CD4-positive, alpha-beta T cell (primary cell): ENCODE results near the gene ETV4. TPM values are rescaled to one million over a fixed set of nuclear protein-coding genes. Genes with fewer than 3 reads are reported as not detected.

Experiments used
- ATAC-seq: fragments of 200-7000 bp; cut with Tn5 transposase; one replicate; pipeline ENCODE4 v1.10.0; 2022; ENCODE audit warnings: mild to moderate bottlenecking; ENCODE audit not compliant: poor library complexity
- CTCF ChIA-PET: fragments of 350-600 bp; sonication (Branson Sonifier 250); formaldehyde crosslinking; loops from one replicate; lab custom pipeline; 2021; ENCODE audit warnings: antibody characterized with exemption, inconsistent platforms; lab: Charles Lee
- POLR2A ChIA-PET: fragments of 350-600 bp; sonication (Branson Sonifier 250); formaldehyde crosslinking; loops from one replicate; lab custom pipeline; 2021; ENCODE audit warnings: antibody characterized with exemption, inconsistent platforms; lab: Charles Lee
- DNase-seq, 14 experiments: peaks; one replicate each; pipeline ENCODE4 v3.0.0-alpha.2; 2013 to 2020; ENCODE audit warnings: mixed read lengths in 2 of 14
- H3K27ac ChIP-seq, 2 donors: one replicate each; pipeline versions ENCODE4 v1.5.1 to v1.7.0; 2013; ENCODE audit warnings: low read length in 2 of 2, low read depth in 1 of 2, mild to moderate bottlenecking in 1 of 2
- H3K27me3 ChIP-seq, 2 experiments: 1 replicate in 1 of 2; 2 replicates in 1 of 2; pipeline versions ENCODE4 v1.6.1 to v1.7.0; 2013; ENCODE audit warnings: low read length in 2 of 2, control low read depth in 1 of 2, mild to moderate bottlenecking in 1 of 2, moderate library complexity in 1 of 2; ENCODE audit not compliant: insufficient read depth in 2 of 2, control insufficient read depth in 1 of 2
- H3K36me3 ChIP-seq: one replicate; pipeline ENCODE4 v1.6.1; 2013; ENCODE audit warnings: low read length, control low read depth; ENCODE audit not compliant: insufficient read depth
- H3K4me1 ChIP-seq: one replicate; pipeline ENCODE4 v1.6.1; 2013; ENCODE audit warnings: low read length, control low read depth; ENCODE audit not compliant: insufficient read depth
- H3K4me3 ChIP-seq: one replicate; pipeline ENCODE4 v1.5.1; 2013; ENCODE audit warnings: mild to moderate bottlenecking, low read length, moderate library complexity
- H3K9me3 ChIP-seq, 2 experiments: 1 replicate in 1 of 2; 2 replicates in 1 of 2; pipeline versions ENCODE4 v1.6.1 to v1.7.0; 2013; ENCODE audit warnings: low read length in 2 of 2, mild to moderate bottlenecking in 2 of 2, control low read depth in 1 of 2, moderate library complexity in 1 of 2; ENCODE audit not compliant: control insufficient read depth in 1 of 2, insufficient read depth in 1 of 2
- H3K27ac Mint-ChIP-seq: one replicate; pipeline ENCODE4 v1.8.0; 2020; ENCODE audit warnings: mixed read lengths
- H3K27me3 Mint-ChIP-seq: one replicate; pipeline ENCODE4 v1.8.0; 2021; ENCODE audit warnings: mixed read lengths
- H3K36me3 Mint-ChIP-seq: one replicate; pipeline ENCODE4 v1.8.0; 2021; ENCODE audit warnings: low read depth, mixed read lengths
- H3K4me1 Mint-ChIP-seq: one replicate; pipeline ENCODE4 v1.8.0; 2021; ENCODE audit warnings: low read depth, mixed read lengths
- H3K4me3 Mint-ChIP-seq: one replicate; pipeline ENCODE4 v1.8.0; 2020; ENCODE audit warnings: mild to moderate bottlenecking, mixed read lengths
- H3K9me3 Mint-ChIP-seq: one replicate; pipeline ENCODE4 v1.8.0; 2020; ENCODE audit warnings: mixed read lengths
- intact Hi-C, 2 experiments: fragments of 100-400 bp; cut with DNase I in 1 of 2; cut with micrococcal nuclease in 1 of 2; formaldehyde crosslinking; loops; one replicate each; pipeline versions ENCODE4 v1.15.1 to v1.9.0; 2023 to 2025; cut with DNase I, micrococcal nuclease
- total RNA-seq, 174 experiments: library from RNA in 2 of 174; stranded (reverse) in 2 of 174; gene quantifications; one replicate each; pipeline ENCODE4 v1.2.3 and lab custom pipeline; 2021 to 2026
- TF ChIP-seq, protein P1 (sequence below): fragments of 200-600 bp; IDR thresholded peaks from one replicate; pipeline ENCODE4 v1.8.0; 2022; ENCODE audit warnings: antibody characterized with exemption, mild to moderate bottlenecking

The ETV4 gene
- total RNA-seq, 2 experiments from 2014 or later, result not detected

- H3K9me3 Mint-ChIP-seq, result no peaks in the 10 kb centered on the region
- H3K4me1 Mint-ChIP-seq, result peaks cover 16% of the 10 kb centered on the region
- no peak overlapping the region for H3K4me3 Mint-ChIP-seq
- H3K4me3 ChIP-seq, result no peak overlapping the region
- ChIA-PET CTCF (interaction anchor here (1.0 kb wide), 1 partner anchor 97 kb away, joined by 5 read pairs; no protein-coding TSS in a partner anchor), POLR2A (interaction anchor here (0.5 kb wide), 1 partner anchor 1689 kb away, joined by 3 read pairs; no protein-coding TSS in a partner anchor)
- DNase-seq (no peak), ATAC-seq (no peak)
- H3K27me3 ChIP-seq, result no peaks in the 10 kb centered on the region
- intact Hi-C loops, result no loop called here
- H3K36me3 ChIP-seq, result peaks cover 53% of the 10 kb centered on the region
- peaks cover 62% of the 10 kb centered on the region for H3K36me3 Mint-ChIP-seq
- no peaks in the 10 kb centered on the region for H3K9me3 ChIP-seq
- TF ChIP-seq, protein P1, sequence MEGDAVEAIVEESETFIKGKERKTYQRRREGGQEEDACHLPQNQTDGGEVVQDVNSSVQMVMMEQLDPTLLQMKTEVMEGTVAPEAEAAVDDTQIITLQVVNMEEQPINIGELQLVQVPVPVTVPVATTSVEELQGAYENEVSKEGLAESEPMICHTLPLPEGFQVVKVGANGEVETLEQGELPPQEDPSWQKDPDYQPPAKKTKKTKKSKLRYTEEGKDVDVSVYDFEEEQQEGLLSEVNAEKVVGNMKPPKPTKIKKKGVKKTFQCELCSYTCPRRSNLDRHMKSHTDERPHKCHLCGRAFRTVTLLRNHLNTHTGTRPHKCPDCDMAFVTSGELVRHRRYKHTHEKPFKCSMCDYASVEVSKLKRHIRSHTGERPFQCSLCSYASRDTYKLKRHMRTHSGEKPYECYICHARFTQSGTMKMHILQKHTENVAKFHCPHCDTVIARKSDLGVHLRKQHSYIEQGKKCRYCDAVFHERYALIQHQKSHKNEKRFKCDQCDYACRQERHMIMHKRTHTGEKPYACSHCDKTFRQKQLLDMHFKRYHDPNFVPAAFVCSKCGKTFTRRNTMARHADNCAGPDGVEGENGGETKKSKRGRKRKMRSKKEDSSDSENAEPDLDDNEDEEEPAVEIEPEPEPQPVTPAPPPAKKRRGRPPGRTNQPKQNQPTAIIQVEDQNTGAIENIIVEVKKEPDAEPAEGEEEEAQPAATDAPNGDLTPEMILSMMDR, result no peak
- no peak overlapping the region for H3K27ac Mint-ChIP-seq
- peaks cover 10% of the 10 kb centered on the region for H3K4me1 ChIP-seq
- H3K27me3 Mint-ChIP-seq, result no peaks in the 10 kb centered on the region
- no peak overlapping the region for H3K27ac ChIP-seq
These were observed 55.5 kb downstream of the ETV4 start for GRCh38 chr17:43490621-43491020.

DNA sequence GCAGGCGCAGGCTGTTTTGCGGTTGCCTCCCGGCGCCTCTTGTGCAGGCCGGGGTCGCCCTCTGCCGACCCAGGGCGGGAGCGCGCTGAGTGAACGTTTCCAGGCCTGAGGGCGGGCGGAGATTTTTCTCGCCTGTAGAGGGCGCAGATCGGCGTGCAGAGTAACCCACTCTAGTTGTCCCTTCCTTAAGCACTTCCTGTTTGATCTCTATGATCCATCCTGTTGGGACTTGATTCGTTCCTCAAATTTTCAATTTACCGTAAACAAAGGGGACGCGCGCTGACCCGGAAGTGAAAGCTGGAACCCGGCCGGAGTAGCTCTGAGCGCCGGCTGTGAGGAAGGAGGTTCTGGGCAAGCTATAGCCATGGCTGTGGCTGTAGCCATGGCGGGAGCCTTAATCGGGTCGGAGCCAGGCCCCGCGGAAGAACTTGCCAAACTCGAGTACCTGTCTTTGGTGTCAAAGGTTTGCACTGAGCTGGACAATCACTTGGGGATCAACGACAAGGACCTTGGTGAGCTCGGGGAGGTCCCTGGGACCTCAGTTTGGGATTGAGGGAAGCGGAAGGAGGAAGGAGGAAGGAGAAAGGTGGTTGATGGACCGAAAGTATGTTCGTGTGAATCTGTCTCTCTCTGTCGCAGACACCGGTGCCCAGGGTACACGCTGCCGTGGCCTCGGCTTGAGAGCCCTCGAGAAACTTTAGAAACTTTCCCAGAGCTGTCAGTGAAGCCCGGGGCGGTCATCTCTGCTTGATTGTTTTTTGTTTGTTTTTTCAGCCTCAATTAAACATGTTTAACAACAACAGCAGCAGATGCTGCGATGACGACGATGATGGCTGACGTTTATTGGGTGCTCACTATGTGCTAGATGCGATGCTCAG is 62.2 kb downstream of the ETV4 start, which contains the start of gene DHX8:
TSS of gene DHX8 (plus strand) at position 302 of the 878 bp plus-strand sequence. CDS start at position 365, 63 bp downstream.
- peak; percentile 95 to 99 (median 99) for DNase-seq
- H3K4me1 Mint-ChIP-seq, result peaks cover 36% of the 10 kb centered on the region
- peak within 1 kb of the TSS; percentile 99 for H3K4me3 Mint-ChIP-seq
- Histone ChIP-seq H3K4me3 (peak within 1 kb of the TSS; percentile 88), H3K36me3 (no peaks in the 10 kb centered on the region), H3K27ac (peak within 1 kb of the TSS; percentile 37 to 70), H3K27me3 (no peaks in the 10 kb centered on the region), H3K4me1 (peaks cover 29% of the 10 kb centered on the region), H3K9me3 (no peaks in the 10 kb centered on the region)
- peaks cover 4% of the 10 kb centered on the region for H3K36me3 Mint-ChIP-seq
- POLR2A ChIA-PET, result interaction anchor here (0.5 to 3.3 kb wide), 29 partner anchors 12 to 1795 kb away, joined by 3 to 80 read pairs (median 3); partner anchors contain the start of genes ARL4D, EIF1, GPATCH8 and PSME3
- ATAC-seq, result peak; percentile 97
- no peaks in the 10 kb centered on the region for H3K27me3 Mint-ChIP-seq
- H3K9me3 Mint-ChIP-seq, result no peaks in the 10 kb centered on the region
- CTCF ChIA-PET, result interaction anchor here (0.6 to 4.0 kb wide), 35 partner anchors 10 to 1554 kb away, joined by 3 to 73 read pairs (median 4); partner anchors contain the start of genes ARL4D, BECN1, BRCA1 and ETV4
- peak within 1 kb of the TSS; percentile 96 for H3K27ac Mint-ChIP-seq
- TF ChIP-seq, protein P1, result peak; percentile 100
- intact Hi-C loops, result loop anchor here (1.0 to 10.0 kb wide), 14 partner anchors 86 to 1329 kb away; partner anchors contain the start of genes NBR1 (in 2 of the 2), RPL27 (in 2 of the 2), ARL4D (in 1 of the 2) and BRCA1 (in 1 of the 2)
